ENCODE data around the gene CXCR6.

- TF ChIP-seq CTCF (IDR thresholded peaks at IDR 0.05; ENCODE audit: control extremely low read depth in 1 of 3, insufficient read depth in 1 of 3, low read depth in 1 of 3, low read length in 3 of 3): no peak
- TF ChIP-seq CEBPB (IDR thresholded peaks at IDR 0.05; ENCODE audit: low read depth, low read length): no peak
- TF ChIP-seq PHF8 (conservative IDR thresholded peaks at IDR 0.05; ENCODE audit: low read depth, low read length): no peak
- TF ChIP-seq CHD2 (IDR thresholded peaks at IDR 0.05; ENCODE audit: low read length): no peak
- no peak for TF ChIP-seq SUZ12 (IDR thresholded peaks at IDR 0.05; ENCODE audit: low read length)
- no peak for TF ChIP-seq FOSL1 (IDR thresholded peaks at IDR 0.05; ENCODE audit: insufficient read depth, low read depth, low read length)
- TF ChIP-seq USF2 (IDR thresholded peaks at IDR 0.05; ENCODE audit: low read length): no peak
- TF ChIP-seq TCF12 (IDR thresholded peaks at IDR 0.05; ENCODE audit: low read depth, low read length): no peak
- no peak for TF ChIP-seq BACH1 (IDR thresholded peaks at IDR 0.05; ENCODE audit: low read length)
- TF ChIP-seq SP4 (IDR thresholded peaks at IDR 0.05; ENCODE audit: low read length): no peak
- no peak for TF ChIP-seq POLR2AphosphoS5 (IDR thresholded peaks at IDR 0.05; ENCODE audit: low read depth, low read length)
- no peak for TF ChIP-seq POLR2A (IDR thresholded peaks at IDR 0.05; ENCODE audit: control extremely low read depth in 1 of 2, low read depth in 2 of 2, low read length in 2 of 2)
- TF ChIP-seq NANOG (IDR thresholded peaks at IDR 0.05; ENCODE audit: insufficient read depth, low read depth, low read length, poor library complexity, severe bottlenecking): no peak
- no peak for TF ChIP-seq CBX5 (IDR thresholded peaks at IDR 0.05; ENCODE audit: low read depth, low read length)
These were observed 25.9 kb downstream of the CXCR6 start for GRCh38 chr3:45969116-45969515.
